HFF-Myc (cell line): Measurements from ENCODE around the gene CYB561D1.

Experiments used
- DNase-seq: peaks from one replicate; pipeline ENCODE4 v3.0.0-alpha.2; 2011; ENCODE audit warnings: low read depth; ENCODE audit errors: extremely low read depth
- H3K4me3 ChIP-seq: replicated peaks from 2 replicates; pipeline ENCODE4 v1.5.1; 2011; ENCODE audit warnings: low read depth, mild to moderate bottlenecking, control low read depth, low read length
- TF ChIP-seq, protein P1 (sequence below): IDR thresholded peaks from 2 replicates; pipeline ENCODE4 v1.5.1; 2012; ENCODE audit warnings: mild to moderate bottlenecking, low read depth, low read length, control low read depth; ENCODE audit errors: missing control alignments

The CYB561D1 gene

GRCh38 chr1:109548321-109549267 lies 54.7 kb downstream of the CYB561D1 start, which contains the start of gene GNAI3:
Gene GNAI3 (plus strand): TSS chr1:109548615. CDS start chr1:109548721, 106 bp downstream.
- peak within 1 kb of the TSS; percentile 97 for H3K4me3 ChIP-seq
- TF ChIP-seq, protein P1, sequence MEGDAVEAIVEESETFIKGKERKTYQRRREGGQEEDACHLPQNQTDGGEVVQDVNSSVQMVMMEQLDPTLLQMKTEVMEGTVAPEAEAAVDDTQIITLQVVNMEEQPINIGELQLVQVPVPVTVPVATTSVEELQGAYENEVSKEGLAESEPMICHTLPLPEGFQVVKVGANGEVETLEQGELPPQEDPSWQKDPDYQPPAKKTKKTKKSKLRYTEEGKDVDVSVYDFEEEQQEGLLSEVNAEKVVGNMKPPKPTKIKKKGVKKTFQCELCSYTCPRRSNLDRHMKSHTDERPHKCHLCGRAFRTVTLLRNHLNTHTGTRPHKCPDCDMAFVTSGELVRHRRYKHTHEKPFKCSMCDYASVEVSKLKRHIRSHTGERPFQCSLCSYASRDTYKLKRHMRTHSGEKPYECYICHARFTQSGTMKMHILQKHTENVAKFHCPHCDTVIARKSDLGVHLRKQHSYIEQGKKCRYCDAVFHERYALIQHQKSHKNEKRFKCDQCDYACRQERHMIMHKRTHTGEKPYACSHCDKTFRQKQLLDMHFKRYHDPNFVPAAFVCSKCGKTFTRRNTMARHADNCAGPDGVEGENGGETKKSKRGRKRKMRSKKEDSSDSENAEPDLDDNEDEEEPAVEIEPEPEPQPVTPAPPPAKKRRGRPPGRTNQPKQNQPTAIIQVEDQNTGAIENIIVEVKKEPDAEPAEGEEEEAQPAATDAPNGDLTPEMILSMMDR = no peak
- peak; percentile 84 for DNase-seq
